Nephron progenitor cell (in vitro differentiated cells): ENCODE measurements around the gene DENR.

Experiments used
- DNase-seq: peaks from one replicate; pipeline ENCODE4 v3.0.0; 2021
- H3K27ac Mint-ChIP-seq: 2 replicates; pipeline ENCODE4 v1.8.0; 2021; ENCODE audit warnings: mild to moderate bottlenecking, moderate library complexity, mixed read lengths
- H3K27me3 Mint-ChIP-seq: 2 replicates; pipeline ENCODE4 v1.8.0; 2021; ENCODE audit warnings: mild to moderate bottlenecking, low read depth, mixed read lengths; ENCODE audit not compliant: poor library complexity
- H3K36me3 Mint-ChIP-seq: 2 replicates; pipeline ENCODE4 v1.8.0; 2021; ENCODE audit warnings: low read depth, mixed read lengths
- H3K4me1 Mint-ChIP-seq: 2 replicates; pipeline ENCODE4 v1.8.0; 2021; ENCODE audit warnings: mixed read lengths
- H3K4me3 Mint-ChIP-seq: 2 replicates; pipeline ENCODE4 v1.8.0; 2021; ENCODE audit warnings: mild to moderate bottlenecking, moderate library complexity, mixed read lengths
- H3K9me3 Mint-ChIP-seq: 2 replicates; pipeline ENCODE4 v1.8.0; 2021; ENCODE audit warnings: mild to moderate bottlenecking, moderate library complexity, mixed read lengths
- TF ChIP-seq, protein P1 (sequence below): fragments of 200-600 bp; sonication (generic); IDR thresholded peaks from 2 replicates; pipeline ENCODE4 v1.5.0; 2021; ENCODE audit warnings: antibody characterized with exemption

Gene DENR

DNA sequence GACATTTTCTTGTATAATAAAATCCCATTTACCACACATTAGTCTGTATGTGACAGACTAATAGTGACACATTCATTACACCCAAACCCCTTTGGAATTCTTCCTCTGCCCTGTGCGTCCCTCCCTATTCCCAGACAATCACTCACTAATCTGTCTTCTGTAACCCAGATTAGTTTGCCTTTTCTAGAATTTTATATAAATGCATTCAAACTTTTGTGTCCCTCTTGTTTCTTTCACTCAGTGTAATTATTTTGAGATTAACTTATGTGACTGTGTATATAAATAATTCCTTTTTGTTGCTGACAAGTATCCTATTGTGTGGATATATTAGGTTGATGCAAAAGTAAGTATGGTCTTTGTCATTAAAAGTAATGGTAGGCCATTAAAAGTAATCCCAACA lies 55.0 kb downstream of the DENR start:
- Mint-ChIP-seq H3K4me3 (no peak overlapping the region), H3K27me3 (peaks cover 7% of the 10 kb centered on the region), H3K9me3 (peaks cover 4% of the 10 kb centered on the region), H3K36me3 (no peaks in the 10 kb centered on the region), H3K27ac (no peak overlapping the region), H3K4me1 (no peaks in the 10 kb centered on the region)
- no peak for DNase-seq
- TF ChIP-seq, protein P1, sequence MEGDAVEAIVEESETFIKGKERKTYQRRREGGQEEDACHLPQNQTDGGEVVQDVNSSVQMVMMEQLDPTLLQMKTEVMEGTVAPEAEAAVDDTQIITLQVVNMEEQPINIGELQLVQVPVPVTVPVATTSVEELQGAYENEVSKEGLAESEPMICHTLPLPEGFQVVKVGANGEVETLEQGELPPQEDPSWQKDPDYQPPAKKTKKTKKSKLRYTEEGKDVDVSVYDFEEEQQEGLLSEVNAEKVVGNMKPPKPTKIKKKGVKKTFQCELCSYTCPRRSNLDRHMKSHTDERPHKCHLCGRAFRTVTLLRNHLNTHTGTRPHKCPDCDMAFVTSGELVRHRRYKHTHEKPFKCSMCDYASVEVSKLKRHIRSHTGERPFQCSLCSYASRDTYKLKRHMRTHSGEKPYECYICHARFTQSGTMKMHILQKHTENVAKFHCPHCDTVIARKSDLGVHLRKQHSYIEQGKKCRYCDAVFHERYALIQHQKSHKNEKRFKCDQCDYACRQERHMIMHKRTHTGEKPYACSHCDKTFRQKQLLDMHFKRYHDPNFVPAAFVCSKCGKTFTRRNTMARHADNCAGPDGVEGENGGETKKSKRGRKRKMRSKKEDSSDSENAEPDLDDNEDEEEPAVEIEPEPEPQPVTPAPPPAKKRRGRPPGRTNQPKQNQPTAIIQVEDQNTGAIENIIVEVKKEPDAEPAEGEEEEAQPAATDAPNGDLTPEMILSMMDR = no peak

DNA sequence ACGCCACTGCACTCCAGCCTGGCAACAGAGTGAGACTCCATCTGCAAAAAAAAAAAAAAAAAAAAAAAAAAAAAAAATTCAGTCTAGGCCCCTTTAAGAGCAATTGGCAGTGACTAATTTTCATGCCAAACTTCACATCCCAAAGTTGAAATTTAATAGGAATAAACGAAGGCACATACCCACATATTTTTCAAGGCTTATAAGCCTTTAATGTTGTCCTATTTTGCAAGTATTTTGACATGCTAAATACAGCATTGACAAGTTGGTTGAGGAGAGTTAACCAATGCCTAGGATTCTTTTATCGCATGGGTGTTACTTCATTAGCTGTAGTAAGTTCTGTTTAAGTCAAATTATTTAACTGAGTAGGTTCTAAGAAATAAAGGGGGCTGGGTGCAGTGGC lies 59.2 kb downstream of the DENR start:
- Mint-ChIP-seq H3K9me3 (peaks cover 4% of the 10 kb centered on the region), H3K36me3 (no peaks in the 10 kb centered on the region), H3K4me1 (no peaks in the 10 kb centered on the region), H3K27me3 (peaks cover 8% of the 10 kb centered on the region), H3K4me3 (no peak overlapping the region), H3K27ac (no peak overlapping the region)
- TF ChIP-seq, protein P1 = no peak
- no peak for DNase-seq

DNA sequence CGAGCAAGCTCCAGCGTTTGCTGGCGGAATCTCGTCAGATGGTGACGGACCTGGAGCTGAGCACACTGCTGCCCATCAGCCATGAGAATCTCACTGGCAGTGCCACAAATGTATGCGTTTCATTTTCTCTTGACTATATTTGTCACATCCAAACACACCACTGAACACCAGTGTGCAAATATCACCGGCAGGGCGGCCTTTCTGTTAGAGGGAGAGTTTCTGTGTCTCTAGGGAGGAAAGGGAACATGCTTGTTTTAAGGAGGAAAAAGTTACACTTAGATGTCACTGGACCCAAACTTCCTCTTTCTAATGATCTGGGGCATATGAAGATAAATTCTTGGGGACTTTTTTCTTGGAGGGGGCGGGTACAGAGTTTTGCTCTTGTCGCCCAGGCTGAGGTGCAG lies 60.7 kb downstream of the DENR start:
- H3K36me3 Mint-ChIP-seq = no peaks in the 10 kb centered on the region
- H3K27ac Mint-ChIP-seq = peak overlapping the region; percentile 8
- no peak for DNase-seq
- TF ChIP-seq, protein P1 = no peak
- no peak overlapping the region for H3K4me3 Mint-ChIP-seq
- H3K9me3 Mint-ChIP-seq = peaks cover 4% of the 10 kb centered on the region
- H3K4me1 Mint-ChIP-seq = no peaks in the 10 kb centered on the region
- peaks cover 6% of the 10 kb centered on the region for H3K27me3 Mint-ChIP-seq

DNA sequence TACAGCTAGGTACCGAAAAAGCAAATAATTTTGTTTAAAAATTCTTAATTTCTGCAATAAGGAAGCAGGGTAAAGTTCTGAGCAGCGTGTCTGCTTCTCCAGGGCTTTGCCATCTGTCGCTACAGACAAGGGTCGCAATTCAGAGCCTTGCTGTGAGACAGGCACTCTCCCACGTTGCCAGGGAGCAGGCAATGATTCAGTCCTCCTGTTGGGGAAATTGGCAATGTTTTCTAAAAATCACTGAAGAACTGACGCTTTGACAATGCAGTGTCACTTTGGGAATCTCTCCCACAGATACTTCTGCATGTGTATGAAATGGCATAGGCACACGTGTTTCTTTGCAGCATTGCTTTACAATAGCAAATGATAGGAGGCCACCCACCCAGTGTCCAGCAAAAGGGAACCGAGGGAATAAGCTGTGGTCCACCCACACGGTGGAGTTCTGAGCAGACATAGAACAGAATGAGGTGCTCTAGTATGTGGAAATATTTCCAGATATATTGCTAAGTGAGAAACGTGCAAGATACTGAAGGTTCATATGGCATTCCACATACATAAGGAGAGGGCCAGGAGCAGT lies 66.7 kb downstream of the DENR start:
- DNase-seq = no peak
- Mint-ChIP-seq H3K4me1 (peaks cover 6% of the 10 kb centered on the region), H3K27me3 (peaks cover 6% of the 10 kb centered on the region), H3K9me3 (no peaks in the 10 kb centered on the region), H3K4me3 (no peak overlapping the region), H3K36me3 (no peaks in the 10 kb centered on the region), H3K27ac (no peak overlapping the region)
- TF ChIP-seq, protein P1 = no peak

DNA sequence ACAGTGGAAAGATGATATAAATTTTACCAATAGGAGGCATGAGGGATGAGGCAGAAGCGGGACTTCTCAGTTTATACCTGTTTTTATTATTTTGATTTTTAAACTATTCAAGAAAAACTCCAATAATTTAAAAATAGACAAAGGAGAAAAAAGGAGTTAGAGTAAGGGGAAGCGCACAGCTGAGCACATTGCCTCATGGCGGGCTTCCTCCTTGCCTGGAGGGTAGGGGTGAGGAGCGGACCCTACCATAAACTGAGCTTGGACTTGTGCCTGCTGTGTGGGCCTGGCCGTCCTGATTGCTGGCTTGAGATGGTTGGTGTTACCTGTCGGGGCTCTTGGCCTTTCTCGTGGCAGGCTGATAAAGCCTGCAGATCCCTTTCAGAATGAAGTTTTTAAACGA lies 67.5 kb downstream of the DENR start:
- no peak overlapping the region for H3K27ac Mint-ChIP-seq
- no peak overlapping the region for H3K4me3 Mint-ChIP-seq
- peaks cover under 1% of the 10 kb centered on the region for H3K27me3 Mint-ChIP-seq
- H3K9me3 Mint-ChIP-seq = no peaks in the 10 kb centered on the region
- DNase-seq = no peak
- H3K4me1 Mint-ChIP-seq = peaks cover 6% of the 10 kb centered on the region
- TF ChIP-seq, protein P1 = no peak
- no peaks in the 10 kb centered on the region for H3K36me3 Mint-ChIP-seq
